ENCODE results near the gene PITRM1.

PITRM1 gene

DNA sequence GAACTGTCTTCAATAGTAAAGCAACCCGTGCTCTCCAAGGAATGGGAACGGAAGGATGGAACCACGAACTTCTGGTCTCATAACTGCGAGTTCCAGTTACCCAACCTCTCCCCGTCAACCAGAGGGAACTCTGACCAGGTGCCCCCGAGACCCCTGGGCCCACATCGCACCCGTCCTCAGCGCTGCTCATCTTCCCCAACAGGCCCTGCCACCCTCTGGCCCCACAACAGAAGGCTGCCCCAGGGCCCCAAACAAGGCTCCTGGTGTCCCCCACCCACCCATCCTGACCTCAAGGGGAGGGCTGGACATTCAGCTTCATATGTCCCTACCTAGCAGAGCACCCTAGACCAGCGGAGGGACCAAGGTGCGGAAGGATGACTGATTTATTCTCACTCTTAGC is 22.7 kb downstream of the PITRM1 start:
- TF ChIP-seq, protein P1, sequence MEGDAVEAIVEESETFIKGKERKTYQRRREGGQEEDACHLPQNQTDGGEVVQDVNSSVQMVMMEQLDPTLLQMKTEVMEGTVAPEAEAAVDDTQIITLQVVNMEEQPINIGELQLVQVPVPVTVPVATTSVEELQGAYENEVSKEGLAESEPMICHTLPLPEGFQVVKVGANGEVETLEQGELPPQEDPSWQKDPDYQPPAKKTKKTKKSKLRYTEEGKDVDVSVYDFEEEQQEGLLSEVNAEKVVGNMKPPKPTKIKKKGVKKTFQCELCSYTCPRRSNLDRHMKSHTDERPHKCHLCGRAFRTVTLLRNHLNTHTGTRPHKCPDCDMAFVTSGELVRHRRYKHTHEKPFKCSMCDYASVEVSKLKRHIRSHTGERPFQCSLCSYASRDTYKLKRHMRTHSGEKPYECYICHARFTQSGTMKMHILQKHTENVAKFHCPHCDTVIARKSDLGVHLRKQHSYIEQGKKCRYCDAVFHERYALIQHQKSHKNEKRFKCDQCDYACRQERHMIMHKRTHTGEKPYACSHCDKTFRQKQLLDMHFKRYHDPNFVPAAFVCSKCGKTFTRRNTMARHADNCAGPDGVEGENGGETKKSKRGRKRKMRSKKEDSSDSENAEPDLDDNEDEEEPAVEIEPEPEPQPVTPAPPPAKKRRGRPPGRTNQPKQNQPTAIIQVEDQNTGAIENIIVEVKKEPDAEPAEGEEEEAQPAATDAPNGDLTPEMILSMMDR (IDR thresholded peaks at IDR 0.05; ENCODE audit: borderline replicate concordance, control extremely low read depth, extremely low read depth, insufficient read depth, missing control alignments), result no peak
- in situ Hi-C loops (cut with MboI; ENCODE audit: low sequenced_read_pairs, unreplicated experiment), result no loop called here
- no peak for DNase-seq (ENCODE audit: low spot score)

DNA sequence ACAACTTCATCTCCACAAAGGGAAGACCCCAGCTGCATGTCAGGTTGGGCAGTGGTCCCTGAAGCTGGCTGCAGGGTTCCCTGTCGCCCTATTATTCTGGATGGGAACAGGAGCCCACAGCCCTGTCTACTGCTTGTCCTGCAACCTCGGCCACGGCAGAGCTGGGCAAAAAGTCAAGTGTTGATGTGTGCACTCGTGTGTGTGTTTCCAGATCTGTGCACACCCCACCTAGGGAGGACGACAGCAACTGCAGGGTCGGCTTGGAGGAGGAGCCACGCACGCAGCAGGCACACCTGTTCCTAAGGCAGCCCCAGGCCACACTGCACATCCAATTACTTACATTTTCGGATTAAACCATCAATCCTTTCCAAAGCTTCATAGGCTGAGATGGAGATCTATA is 23.6 kb downstream of the PITRM1 start:
- TF ChIP-seq, protein P1 (IDR thresholded peaks at IDR 0.05; ENCODE audit: borderline replicate concordance, control extremely low read depth, extremely low read depth, insufficient read depth, missing control alignments), result no peak
- in situ Hi-C loops (cut with MboI; ENCODE audit: low sequenced_read_pairs, unreplicated experiment), result no loop called here
- no peak for DNase-seq (ENCODE audit: low spot score)

DNA sequence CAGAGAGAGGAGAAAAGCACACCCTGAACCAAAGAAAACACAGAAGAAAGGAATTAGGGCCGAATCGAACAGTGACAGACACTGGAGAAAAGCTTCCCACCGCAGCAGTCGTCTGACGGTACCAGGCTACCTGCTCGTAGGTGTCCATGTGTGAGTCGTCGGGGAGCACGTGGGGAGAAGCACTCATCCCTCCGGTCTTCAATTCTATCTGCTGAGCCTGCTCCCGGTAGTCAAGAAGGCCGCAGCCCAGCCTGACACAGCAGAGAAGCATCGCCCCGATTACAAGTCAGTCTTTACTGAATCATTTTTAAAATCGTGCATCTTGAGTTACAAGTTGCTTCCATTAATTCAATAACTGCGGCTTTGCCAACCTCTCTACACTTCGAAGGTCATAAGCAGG is 24.5 kb downstream of the PITRM1 start:
- TF ChIP-seq, protein P1 (IDR thresholded peaks at IDR 0.05; ENCODE audit: borderline replicate concordance, control extremely low read depth, extremely low read depth, insufficient read depth, missing control alignments), result no peak
- in situ Hi-C loops (cut with MboI; ENCODE audit: low sequenced_read_pairs, unreplicated experiment), result no loop called here
- no peak for DNase-seq (ENCODE audit: low spot score)

DNA sequence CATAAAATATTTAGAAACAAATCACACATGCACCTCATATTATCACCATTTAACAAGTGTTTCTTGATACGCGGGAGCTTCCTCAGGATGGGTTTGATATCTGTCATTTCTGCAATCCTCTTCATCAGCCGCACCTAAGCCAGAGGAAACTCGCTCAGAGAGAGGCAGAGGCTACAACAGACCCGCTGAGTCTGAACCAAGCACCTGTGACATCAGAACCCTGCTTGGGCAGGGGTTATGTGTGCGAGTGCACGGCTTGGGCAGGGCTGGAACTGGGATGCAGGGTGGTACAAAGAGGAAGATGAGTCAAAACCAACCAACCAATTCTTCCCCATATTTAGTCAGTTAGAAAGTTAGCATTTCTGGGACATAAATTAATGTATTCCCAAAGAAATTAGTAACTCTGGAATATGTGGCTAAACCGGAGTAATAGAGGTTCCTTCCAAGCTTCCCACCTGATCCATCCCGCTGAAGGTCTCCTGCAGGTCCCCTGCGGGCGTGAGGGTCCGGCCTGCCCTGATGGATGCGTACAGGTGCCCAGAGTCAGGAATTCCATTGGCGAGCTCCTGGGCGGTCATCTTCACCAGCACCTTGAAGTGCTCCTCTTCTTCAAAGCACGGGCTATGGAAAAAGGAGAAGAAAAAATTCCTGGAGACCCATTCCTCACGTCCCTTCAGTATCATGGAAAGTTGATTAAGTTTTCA is 25.3 kb downstream of the PITRM1 start:
- in situ Hi-C loops (cut with MboI; ENCODE audit: low sequenced_read_pairs, unreplicated experiment), result no loop called here
- DNase-seq (ENCODE audit: low spot score), result no peak
- TF ChIP-seq, protein P1 (IDR thresholded peaks at IDR 0.05; ENCODE audit: borderline replicate concordance, control extremely low read depth, extremely low read depth, insufficient read depth, missing control alignments), result no peak

DNA sequence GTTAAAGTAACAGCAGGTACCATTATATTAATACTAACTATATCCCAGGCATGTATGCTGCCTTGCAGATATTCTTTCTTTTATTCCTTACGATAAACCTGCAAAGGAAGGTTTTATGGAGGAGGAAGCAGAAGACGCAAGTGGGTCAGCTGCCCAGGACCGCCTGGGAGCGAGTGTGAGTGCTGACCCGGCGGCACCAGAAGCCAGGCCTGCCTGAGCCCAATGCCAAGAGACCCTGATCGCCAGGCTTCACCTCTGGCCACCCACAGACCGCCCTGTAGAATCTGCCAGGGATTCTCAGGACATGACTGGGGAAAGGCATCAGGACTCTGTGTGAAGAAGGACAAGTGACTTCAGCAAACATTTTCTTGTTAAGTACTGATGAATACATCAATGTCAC is 26.3 kb downstream of the PITRM1 start:
- DNase-seq (ENCODE audit: low spot score), result no peak
- TF ChIP-seq, protein P1 (IDR thresholded peaks at IDR 0.05; ENCODE audit: borderline replicate concordance, control extremely low read depth, extremely low read depth, insufficient read depth, missing control alignments), result no peak
- in situ Hi-C loops (cut with MboI; ENCODE audit: low sequenced_read_pairs, unreplicated experiment), result no loop called here

DNA sequence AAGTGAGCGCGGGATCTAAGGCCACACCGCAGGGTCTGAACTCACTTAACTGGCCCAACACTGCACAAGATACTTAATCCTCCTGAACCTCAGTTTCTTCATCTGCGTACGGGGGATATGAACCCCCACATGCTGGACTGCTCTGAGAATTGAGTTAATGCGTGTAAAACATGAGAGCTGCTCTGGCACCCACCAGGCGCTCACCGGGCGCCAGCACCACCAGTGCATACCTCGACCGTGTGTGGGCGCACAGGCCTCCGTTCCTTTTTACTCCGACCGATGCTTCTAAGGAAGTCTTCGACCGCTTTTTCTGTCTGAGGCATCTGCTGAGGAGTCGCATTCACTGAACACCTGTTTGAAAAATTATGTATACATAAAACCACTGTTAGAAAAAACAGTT is 27.2 kb downstream of the PITRM1 start:
- in situ Hi-C loops (cut with MboI; ENCODE audit: low sequenced_read_pairs, unreplicated experiment), result no loop called here
- no peak for DNase-seq (ENCODE audit: low spot score)
- TF ChIP-seq, protein P1 (IDR thresholded peaks at IDR 0.05; ENCODE audit: borderline replicate concordance, control extremely low read depth, extremely low read depth, insufficient read depth, missing control alignments), result no peak

Data from GM13976 (cell line).